Measurements from ENCODE around the gene RFC2.

GRCh38 chr7:74217455-74218342 lies 36.5 kb downstream of the RFC2 start:
- no peak for TF ChIP-seq ZBTB10 (tag by site-specific recombination; IDR thresholded peaks at IDR 0.05)
- no peak for TF ChIP-seq PATZ1 (tag by site-specific recombination; IDR thresholded peaks at IDR 0.05)
- TF ChIP-seq ZNF626 (tag by site-specific recombination; IDR thresholded peaks at IDR 0.05) = no peak
- no peak for TF ChIP-seq ZNF350 (tag by site-specific recombination; IDR thresholded peaks at IDR 0.05)
- TF ChIP-seq TSHZ1 (tag by site-specific recombination; IDR thresholded peaks at IDR 0.05; ENCODE audit: borderline replicate concordance) = no peak
- no peak for TF ChIP-seq PBX3 (CRISPR knock-in tag; IDR thresholded peaks at IDR 0.05)
- TF ChIP-seq ZNF121 (tag by site-specific recombination; IDR thresholded peaks at IDR 0.05) = no peak
- TF ChIP-seq GFI1B (tag by site-specific recombination; IDR thresholded peaks at IDR 0.05) = no peak
- TF ChIP-seq ZNF449 (tag by site-specific recombination; IDR thresholded peaks at IDR 0.05) = peak; percentile 70
- no peak for TF ChIP-seq ZNF549 (tag by site-specific recombination; IDR thresholded peaks at IDR 0.05)
